HG02884 (cell line): ENCODE data around the gene FBLN1.
"Not testable (repeated sequence)": the region's sequence is repeated elsewhere in the genome, so short reads cannot be mapped to it uniquely, and the experiment has no call there.

Experiments used
- ATAC-seq: cut with Tn5 transposase; IDR thresholded peaks from one replicate; pipeline ENCODE4 v1.9.1; 2021; ENCODE audit warnings: mild to moderate bottlenecking, moderate library complexity; ENCODE audit not compliant: unreplicated experiment

The FBLN1 gene

DNA sequence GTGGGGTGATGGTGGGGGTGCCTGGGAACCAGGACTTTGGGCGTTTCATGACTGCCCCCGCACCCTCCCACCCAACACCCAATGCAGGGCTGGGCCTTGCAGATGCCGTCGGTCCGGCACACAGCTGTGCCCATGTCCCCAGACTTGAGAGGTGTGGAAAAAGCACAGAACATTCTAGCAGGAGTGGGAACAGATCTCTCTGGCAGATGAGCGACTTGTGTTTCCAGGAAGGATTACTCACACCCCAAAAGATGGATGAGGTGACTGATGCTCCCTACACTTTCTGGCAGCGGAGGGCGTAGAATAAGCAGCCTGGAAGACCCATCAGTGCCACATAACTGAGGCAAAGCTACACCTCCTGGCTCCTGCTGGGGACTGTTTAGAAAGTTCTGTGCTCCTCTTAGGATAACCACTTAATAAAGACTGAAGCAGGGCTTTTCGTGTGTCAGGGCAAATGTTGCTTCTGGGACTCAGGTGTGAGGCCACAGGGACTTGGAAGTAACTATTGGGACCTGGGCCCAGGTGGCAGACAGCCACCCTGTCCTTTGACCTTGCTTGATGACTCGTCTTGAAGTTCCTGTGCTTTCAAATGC lies 24.2 kb downstream of the FBLN1 start:
- ATAC-seq: no peak

DNA sequence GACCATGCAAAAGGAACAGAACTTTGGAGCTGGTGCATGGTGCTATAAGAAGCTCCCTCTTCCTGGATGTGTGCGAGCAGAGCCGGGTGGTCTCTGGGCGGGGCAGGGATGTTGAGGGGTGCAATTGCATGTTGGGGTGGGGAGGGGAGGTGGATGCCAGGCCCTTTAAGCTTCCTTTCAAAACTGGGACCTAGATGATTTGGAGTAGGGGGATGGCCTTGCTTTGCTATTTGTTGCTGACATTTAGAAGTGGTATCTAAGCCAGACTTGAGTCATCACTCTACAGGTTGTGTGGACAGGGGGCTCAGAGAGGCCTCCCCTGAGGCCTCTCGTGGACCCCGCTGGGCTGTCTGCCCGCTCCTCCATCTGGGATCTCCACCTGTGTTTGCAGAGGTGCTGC lies 24.8 kb downstream of the FBLN1 start:
- no peak for ATAC-seq

GRCh38 chr22:45528046-45528445 lies 25.4 kb downstream of the FBLN1 start:
- ATAC-seq: no peak

- no peak for ATAC-seq
These were observed 26.4 kb downstream of the FBLN1 start for GRCh38 chr22:45529105-45529504.

DNA sequence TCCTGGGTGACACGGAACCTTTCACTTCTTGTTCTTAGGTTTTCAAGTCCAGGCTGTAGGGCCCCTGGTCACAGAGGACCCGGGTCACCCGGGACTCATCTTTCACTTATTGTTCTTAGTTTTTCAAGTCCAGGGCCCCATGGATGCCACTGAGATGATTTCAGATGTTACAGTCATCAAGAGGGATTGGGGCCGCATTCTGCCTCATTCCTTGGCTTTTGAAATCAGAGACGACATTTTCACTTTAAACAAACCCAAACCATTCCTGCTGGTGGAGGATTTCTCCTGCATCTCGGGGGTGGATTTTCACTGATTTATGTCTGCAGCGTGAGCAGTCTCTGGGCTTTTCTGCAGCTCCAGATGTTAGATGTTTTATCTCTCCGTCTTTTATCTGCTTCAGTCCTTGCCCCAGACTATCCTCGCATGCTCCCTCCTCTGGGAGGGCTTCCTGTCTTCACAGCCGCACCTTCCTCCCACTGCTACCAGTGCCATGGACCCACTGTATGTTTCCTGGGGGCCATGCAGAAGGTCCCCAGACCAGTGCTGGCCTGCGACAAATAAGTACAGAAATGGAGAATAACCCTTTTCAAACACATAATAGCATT lies 27.4 kb downstream of the FBLN1 start:
- no peak for ATAC-seq

DNA sequence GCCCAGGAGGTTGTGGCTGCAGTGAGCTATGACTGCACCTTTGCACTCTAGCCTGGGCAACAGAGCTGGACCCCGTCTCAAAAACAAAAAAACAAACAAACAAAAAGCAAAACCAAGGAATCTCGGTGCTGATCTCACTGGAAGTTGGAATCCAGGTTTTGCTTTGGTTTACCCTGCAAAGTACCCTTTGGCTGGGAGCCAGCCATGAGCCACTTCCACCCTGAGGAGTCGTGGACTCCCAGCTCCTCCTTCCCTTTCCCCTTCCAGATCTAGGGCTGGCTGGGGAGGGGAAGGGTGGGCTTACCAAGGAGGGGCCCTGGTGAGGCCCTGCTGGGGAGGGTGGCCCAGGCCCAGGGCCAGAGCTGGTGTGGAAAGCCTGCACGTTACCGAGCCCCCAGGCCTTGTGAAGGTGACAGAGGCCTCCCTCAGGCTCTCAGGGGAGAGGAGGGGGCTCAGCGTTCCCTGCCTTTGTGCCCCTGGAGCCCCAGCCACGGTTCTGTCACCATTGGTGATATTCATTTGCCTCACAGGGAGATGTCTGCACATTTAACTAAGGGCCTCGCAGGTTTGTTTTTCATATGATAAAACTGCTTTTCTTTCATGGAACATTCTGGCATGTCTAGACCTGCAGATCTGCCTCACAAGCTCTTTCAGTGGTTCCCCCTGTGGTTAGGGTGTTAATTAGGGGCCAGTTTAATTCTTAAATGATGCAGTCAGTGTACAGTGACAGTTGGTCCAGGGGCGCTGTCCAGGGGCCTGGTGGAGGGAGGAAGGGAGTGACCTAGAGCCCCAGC lies 29.0 kb downstream of the FBLN1 start:
- no peak for ATAC-seq

- no peak for ATAC-seq
These were observed 29.6 kb downstream of the FBLN1 start for GRCh38 chr22:45532235-45532631.

DNA sequence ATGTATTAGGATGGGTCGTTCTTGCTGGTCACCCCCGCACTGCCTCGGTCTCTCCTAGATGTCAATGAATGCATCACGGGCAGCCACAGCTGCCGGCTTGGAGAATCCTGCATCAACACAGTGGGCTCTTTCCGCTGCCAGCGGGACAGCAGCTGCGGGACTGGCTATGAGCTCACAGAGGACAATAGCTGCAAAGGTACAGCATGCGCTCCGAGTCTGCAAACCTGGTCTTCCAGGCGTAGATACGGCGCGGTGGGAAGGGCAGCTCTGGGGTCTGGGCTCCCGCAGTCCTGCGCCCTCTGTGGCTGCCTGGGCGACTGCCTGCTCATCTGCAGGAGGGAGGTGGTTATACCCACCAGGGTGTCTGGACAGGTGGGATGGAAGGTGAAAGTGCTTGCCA lies 31.0 kb downstream of the FBLN1 start:
- ATAC-seq: no peak

- ATAC-seq: no peak
These were observed 31.9 kb downstream of the FBLN1 start for GRCh38 chr22:45534339-45535192.

GRCh38 chr22:45535290-45535689 lies 32.6 kb downstream of the FBLN1 start:
- no peak for ATAC-seq

DNA sequence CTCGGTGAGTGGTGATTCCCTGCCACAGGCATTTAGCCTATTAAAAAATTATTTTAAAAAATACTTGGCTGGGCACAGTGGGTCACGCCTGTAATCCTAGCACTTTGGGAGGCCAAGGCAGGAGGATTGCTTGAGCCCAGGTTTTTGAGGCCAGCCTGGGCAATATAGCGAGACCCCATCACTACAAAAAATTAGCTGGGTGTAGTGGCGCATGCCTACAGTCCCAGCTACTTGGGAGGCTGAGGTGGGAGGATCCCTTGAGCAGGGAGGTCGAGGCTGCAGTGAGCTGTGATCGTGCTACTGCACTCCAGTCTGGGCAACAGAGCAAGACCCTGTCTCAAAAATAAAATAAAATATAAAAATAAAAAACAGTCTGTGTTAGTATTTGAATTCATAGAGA lies 33.2 kb downstream of the FBLN1 start:
- ATAC-seq: not testable (repeated sequence)

DNA sequence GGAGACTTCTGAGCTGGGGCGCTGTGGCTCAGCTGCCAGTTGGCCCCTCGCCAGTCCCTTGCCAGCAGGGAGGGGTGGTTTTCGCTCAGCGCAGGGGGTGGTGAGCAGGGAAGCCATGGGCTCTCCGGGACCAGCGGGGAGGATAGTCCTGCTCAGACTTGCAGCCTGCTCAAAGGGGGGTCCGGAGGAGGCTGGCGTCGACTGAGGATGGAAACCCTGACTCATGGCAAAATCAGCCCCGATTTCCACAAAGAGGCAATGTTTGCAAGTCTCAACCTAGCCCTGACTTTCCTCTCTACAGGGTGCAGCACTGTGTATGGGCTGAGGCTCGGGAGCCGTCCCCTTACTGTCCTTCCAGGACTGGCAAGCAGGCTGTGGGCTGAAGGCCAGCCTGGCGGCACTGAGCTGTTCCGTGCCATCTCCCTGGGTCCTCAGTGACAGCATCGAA lies 35.1 kb downstream of the FBLN1 start:
- ATAC-seq: no peak

GRCh38 chr22:45538281-45538680 lies 35.6 kb downstream of the FBLN1 start:
- no peak for ATAC-seq

GRCh38 chr22:45540122-45540521 lies 37.4 kb downstream of the FBLN1 start:
- no peak for ATAC-seq

DNA sequence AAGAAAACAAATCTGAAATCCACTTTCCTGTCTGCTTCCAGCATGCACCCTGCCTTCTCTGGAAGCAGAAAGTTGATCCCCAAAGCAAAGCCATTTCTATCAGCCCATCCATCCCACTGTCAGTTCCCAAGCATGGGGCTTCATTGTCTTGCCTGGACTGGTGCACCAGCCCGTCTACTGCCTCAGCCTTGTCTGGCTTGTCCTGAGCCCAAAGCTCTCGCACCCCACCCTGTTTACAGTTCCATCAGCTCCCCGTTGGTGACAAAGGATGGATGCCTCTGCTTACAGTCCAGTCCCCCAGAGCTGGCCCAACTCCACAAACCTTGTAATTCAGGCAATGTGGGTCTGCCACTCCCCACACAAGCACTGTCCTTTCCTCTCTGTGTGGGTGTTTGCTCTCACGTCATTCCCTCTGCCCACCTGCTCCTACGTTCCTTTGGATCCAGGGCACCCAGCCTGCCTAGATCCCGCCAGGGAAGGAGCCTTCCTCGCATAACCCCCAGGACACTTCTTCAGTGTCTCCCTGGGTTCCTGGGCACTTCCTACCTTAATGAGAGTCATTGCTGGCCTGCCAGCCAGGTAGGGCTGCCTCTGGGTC lies 38.8 kb downstream of the FBLN1 start:
- no peak for ATAC-seq

GRCh38 chr22:45542001-45542520 lies 39.4 kb downstream of the FBLN1 start:
- no peak for ATAC-seq

DNA sequence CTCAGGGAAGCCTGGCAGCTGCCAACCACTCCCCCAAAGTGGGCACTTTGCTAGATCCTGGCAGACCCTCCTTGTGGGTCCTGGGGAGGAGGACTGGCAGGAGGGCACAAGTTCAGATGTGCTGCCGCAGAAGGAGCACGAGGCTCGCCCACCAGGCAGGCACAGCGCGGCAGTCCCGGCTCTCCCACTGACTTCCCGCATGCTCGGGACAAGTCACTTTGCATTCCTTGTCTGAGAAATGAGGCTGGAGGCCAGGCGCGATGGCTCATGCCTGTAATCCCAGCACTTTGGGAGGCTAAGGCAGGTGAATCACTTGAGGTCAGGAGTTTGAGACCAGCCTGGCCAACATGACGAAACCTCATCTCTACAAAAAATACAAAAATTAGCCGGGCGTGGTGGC lies 40.1 kb downstream of the FBLN1 start:
- ATAC-seq: not testable (repeated sequence)

- no peak for ATAC-seq
These were observed 40.6 kb downstream of the FBLN1 start for GRCh38 chr22:45543243-45543642.

GRCh38 chr22:45544588-45545170 lies 42.0 kb downstream of the FBLN1 start:
- no peak for ATAC-seq

DNA sequence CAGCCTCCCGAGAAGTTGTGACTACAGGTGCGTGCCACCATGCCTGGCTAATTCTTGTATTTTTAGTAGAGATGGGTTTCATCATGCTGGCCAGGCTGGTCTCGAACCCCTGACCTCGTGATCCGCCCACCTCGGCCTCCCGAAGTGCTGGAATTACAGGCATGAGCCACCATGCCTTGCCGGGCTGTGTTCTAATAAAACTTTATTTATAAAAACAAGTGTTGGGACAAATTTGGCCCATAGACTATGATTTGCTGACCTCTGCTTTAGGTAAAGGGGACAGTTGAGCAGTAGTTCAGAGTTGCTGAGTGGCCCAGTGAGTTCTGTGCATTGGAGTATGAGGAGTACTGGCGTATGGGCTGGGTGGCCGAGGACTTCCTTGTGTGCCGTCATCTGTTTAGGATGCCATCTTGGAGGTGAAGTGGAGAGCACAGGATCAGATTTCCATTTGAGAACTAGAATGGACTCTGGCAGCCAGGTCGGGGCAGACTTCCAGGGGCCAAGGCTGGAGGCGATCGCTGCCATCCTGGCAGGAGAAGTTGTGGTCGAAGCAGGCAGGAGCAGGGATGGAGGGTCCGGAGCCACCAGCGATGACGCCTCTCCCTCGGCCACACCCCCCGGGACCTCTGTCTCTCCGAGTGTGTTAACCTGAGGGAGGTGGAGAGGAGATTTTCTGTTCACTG lies 43.8 kb downstream of the FBLN1 start:
- no peak for ATAC-seq
